GM18867 (cell line): ENCODE results near the gene KCNQ1.

ENCODE experiments used
- ATAC-seq: cut with Tn5 transposase; IDR thresholded peaks from one replicate; pipeline ENCODE4 v1.9.1; 2021; ENCODE audit warnings: mild to moderate bottlenecking, moderate library complexity; ENCODE audit not compliant: unreplicated experiment

The KCNQ1 gene

GRCh38 chr11:2674658-2675131, 229.9 kb downstream of the KCNQ1 start:
- no peak for ATAC-seq

GRCh38 chr11:2675540-2675939, 230.7 kb downstream of the KCNQ1 start:
- ATAC-seq: no peak

GRCh38 chr11:2677127-2677526, 232.3 kb downstream of the KCNQ1 start:
- ATAC-seq: no peak

GRCh38 chr11:2678396-2678795, 233.6 kb downstream of the KCNQ1 start:
- no peak for ATAC-seq

DNA sequence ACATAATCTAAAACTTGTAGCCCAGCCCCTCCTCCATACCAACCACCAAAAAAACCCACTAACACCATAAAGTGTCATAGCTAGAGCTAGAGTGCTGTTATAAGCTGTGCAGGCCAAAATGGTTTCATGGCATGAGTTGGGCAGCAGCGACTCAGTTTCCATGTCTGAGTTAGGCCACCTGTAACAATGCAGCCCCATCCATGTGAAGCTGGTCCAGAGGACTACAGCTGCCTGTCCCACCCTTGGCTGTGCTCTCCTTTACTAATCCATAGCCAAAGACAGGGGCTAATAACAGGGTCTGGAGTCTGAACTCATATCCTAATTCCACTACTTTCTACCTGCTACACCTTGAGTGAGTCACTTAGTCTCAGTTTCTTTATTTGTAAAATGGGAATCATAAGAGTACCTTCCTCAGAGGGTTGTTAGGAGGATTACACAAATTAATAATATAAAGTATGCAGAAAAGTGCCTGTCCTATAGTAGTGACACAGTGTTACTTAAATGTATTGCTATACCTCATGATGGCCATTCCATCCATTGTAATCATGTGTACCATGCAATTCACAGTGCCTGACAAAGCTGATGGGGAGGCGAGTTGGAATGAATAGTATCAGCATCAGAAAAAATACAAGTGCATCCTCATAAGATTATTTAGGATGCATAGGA, 234.3 kb downstream of the KCNQ1 start:
- ATAC-seq: no peak

DNA sequence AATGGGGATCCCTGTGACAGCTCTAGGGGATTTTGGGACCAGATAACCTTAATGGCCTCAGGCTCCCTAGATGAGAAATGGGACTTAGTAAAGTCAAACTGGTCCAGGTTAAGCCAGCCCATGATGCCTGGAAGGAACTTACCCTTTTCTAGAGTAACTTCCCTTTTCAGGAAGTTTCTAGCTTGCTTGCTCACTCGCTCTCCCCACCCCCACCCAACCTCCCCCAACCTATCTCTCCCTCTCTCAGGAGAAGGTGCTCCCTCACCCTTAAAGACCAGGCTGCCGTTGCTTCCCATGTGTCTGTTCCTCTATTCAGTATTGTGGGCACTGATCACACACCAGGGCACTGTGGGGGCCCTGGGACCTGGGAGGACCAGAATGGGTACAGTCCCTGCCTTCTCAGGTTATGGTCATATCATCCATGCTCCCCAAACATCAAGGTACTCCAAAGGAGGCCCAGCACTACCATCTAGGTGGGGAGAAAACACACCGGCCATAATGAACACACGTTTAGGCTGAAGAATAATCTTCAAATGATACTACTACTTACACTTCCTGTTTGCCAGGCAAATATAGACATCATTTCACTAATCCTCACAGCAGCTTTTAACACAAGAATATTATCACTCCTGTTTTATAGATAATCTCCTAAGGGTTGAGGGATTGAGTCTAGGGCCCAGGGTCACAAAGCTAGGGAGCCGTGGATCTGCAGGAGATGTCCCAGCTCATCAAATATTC, 236.8 kb downstream of the KCNQ1 start:
- ATAC-seq: no peak

- no peak for ATAC-seq
Observed at GRCh38 chr11:2683806-2684205, 239.0 kb downstream of the KCNQ1 start.

DNA sequence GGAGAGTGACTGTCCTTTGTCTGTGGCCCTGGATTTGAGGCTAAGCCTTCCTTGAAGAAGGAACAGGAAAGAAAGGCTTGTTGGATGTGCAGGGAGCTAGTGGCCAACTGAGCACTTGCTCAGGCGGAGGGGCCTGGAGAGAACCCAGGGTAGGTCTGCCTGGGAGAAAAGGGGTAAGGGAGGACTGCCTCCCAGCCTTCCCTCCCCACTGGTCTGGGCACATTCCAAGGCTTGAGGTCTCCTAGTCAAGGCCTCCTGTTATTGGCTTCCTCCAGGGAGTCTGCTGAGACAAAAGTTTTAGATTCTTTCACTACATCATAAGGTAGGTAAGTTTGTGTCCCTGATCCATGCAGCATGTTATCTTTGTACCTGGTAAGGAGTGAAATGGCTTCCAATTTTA, 239.8 kb downstream of the KCNQ1 start:
- ATAC-seq: no peak

DNA sequence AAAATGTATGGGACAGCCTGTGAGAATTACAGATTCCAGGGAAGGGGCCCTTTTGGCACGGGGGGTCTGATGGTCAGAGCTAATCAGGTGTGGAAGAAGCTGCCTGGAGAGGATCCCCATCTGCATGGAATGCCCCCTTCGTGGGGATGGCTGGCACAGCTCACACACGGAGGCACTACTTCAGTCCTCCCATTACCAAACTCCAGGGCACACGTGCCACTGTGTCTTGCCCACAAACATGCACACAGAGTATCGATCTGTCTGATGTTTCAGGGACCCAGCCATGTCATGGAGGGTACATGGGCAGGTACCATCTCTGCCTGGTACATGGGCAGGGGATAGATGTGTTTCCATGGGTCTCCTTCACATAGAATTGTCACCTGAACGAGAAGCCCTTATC, 240.2 kb downstream of the KCNQ1 start:
- no peak for ATAC-seq

DNA sequence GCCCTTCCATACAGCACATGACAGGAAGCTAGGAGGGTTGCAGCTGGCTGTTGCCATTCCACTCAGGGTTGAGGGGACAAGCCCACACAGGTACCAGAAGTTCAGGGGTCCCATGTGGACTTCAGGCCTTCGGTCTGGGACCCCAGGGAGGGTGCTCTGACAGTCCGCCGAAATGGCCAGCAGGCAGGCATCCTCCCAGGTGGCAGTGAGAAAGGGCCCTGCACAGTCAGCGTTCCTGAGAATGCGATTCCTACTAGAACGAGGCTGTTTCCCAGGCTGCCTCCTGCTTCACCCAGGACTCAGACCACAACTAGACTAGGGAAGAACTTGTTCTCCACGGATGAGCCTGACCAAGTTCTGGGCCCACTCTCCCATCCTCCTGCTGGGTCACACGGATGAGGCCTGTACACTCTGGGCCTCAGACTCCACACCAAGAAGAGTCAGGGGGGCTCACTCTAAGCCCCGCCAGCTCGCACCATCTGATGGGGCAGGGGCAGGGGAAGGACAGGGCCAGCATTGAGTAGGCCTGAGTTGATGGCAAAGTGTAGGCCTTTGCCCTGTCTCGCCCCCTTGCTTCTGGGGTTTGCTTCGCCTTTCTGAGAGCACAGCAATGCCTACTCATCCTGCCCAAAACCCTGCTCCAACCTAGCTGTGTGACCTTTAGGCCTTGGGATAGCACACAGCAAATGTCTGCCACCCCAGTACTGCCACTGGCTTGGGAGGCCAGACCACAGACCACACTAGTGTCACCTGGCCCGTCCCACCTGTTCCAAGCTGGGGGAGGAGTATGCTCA, 241.0 kb downstream of the KCNQ1 start:
- no peak for ATAC-seq

DNA sequence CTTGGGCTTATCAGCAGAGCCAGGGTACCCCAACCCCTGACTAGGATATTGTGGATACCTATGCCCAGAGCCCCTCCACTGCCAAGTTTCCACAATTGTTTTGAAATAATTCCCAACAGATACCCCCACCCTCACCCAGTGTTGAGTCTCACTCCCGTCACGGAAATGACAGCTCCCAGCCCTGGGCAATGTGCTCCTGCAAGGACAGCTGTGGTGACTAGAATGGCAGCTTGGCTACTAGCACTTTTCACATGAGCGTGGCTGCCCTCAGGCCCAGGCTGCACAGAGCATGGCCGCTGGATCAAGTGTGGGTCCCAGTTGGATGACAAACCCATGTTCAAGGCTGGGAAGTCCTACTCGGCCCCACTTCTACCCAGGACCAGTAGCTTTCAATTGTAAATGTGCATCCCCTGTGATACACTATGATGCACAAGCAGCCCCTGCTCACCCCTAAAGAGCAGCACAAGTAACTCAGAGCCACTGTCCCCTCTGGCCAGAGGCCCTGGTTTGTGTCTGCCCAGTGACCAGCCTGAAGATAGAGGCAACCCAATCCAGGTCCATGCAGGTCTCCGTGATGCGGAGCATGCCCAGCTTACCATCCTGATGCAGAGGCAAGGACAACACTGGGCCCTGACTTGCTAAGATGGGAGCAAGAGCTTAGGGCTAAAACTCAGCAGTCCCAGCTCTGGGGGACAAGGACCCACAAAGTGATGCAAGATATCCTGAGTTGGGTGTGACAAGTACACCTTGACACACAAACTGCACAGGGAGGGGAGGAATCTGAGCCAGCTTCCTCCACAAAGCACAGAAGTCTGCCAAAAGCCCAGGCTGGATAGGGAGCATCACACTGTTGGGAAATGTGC, 241.8 kb downstream of the KCNQ1 start:
- ATAC-seq: no peak

DNA sequence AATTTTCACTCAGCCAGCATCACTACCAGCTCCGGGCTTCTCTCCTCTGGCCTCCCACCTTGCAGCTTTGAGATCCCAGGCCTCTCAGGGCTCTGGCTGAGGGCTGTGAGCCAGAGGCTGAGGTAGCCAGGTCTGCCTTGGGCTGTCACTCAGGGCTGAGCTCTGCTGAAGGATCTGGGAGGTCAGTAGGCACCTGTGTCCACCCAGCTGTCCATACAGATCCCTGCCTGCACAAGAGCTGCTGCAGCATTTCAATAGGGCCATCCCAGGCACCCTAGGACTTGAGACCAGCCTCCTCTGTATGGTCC, 242.4 kb downstream of the KCNQ1 start:
- no peak for ATAC-seq

DNA sequence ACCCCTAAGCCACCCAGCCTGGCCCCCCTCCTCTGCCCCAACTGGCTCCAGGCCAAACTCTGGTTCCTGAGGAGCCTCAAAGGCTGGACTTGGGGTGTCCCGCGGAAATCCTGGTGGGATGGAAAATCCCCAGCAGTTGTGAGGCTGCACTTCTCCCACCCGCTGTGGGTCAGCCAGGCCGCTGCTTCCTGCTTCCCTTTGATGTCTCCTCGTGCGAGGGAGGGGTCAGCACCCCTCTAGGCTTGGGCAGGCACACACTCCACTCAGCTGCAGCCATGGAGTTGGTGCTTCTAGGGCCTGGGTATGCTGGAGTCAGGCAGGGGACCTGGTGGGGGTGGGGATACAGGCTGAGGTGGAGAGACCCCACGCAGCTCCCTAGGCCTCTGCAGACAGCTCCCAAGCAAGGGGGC, 243.0 kb downstream of the KCNQ1 start:
- no peak for ATAC-seq

DNA sequence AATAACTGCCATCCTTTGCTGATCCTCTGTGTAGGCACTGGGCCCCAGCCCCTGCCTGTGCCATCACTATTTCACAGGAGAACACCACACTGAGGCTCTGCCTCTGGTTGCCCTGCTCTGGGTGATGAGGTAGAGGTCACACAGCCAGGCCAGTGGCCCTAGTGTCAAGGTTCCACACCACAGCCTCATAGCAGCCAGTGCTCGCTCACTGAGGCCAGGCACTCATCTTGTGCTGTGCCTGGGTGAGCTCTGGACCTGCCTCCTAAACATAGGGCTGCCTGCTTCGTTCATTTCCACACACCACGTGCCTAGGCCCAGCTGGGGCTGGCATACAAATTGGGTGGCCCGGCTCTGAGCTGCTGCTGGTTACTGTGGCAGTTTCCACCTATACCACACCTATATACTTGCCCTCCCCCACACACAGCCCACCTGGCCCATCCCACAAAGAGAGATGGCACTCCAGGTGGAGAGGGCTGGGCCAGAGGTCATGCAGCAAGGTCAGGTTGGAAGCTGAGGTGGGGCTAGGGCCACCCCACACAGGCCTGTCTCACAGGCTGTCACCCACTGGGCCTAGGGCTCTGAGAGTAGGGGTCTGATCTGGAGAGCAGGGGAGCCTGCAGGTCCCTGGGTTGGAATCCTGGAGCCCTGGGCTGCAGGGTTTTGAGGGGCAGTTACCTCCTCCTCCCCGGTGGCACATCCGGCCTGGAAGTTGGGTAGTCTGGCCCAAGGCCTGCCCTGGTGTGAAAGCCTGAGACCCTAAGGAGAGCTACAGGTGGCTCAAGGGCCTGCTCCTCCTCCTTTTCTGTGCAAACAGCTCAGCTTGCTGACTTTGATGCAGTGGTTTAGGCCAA, 243.8 kb downstream of the KCNQ1 start:
- ATAC-seq: no peak

GRCh38 chr11:2689651-2690575, 245.1 kb downstream of the KCNQ1 start:
- no peak for ATAC-seq

GRCh38 chr11:2690596-2691354, 246.0 kb downstream of the KCNQ1 start:
- no peak for ATAC-seq

- ATAC-seq: no peak
Observed at GRCh38 chr11:2691355-2691761, 246.6 kb downstream of the KCNQ1 start.
